ENCODE results near the gene RTN4RL1.

The RTN4RL1 gene

DNA sequence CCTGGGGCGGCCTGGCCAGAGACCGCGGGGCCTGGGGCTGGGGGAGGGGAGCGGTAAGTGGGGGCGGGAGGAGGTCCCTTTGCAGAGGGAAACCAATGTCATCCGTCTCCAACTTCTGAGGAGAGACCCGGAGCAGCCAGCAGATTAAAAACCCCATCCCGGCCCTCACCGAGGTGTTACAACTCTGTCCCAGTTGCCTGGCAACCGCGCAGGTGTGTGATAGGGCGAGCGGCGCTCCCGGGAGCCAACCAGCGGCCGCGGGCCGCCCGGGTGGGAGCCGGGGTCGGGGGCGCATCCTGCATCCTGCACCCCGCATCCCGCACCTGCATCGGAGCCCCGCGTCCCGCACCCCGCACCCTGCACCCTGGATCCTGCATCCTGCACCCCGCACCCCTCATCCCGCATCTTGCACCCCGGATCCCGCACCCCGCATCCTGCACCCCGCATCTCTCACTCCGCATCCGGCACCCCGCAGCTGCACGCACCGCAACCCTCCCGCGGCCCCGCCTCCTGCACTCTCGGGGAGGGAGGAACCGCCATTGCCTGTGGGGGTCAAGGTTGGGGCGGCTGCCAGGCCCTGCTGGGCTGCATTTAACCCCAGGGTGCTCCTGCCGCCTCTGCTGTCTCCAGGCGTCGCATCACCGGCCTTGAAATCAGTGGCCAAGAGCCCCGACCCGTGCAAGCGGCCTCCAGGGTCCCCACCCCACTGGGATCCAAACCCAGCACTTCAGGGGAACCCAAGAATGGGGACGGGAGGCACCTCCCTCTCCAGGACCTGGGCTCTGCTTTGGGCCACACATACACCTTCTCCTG is 47.3 kb downstream of the RTN4RL1 start:
- DNase-seq (ENCODE audit: low spot score): no peak

DNA sequence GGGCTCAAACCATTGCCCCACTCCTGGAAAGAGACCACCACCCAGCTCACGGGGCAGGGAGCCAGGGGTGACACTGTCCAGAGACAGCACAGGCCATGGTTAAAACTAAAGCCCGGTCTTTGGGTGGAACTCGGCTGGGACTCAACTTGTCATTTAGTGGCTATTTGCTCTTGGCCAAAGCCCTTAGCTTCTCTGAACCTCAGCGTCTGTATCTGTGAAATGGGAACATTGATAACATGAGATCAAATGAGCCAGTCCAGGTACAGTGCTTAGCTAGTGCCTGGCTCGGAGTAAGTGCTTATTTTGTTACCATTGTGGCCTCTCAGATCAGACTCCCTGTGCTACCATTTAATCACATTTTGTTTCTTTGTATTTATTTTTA is 48.5 kb downstream of the RTN4RL1 start:
- DNase-seq (ENCODE audit: low spot score): no peak

DNA sequence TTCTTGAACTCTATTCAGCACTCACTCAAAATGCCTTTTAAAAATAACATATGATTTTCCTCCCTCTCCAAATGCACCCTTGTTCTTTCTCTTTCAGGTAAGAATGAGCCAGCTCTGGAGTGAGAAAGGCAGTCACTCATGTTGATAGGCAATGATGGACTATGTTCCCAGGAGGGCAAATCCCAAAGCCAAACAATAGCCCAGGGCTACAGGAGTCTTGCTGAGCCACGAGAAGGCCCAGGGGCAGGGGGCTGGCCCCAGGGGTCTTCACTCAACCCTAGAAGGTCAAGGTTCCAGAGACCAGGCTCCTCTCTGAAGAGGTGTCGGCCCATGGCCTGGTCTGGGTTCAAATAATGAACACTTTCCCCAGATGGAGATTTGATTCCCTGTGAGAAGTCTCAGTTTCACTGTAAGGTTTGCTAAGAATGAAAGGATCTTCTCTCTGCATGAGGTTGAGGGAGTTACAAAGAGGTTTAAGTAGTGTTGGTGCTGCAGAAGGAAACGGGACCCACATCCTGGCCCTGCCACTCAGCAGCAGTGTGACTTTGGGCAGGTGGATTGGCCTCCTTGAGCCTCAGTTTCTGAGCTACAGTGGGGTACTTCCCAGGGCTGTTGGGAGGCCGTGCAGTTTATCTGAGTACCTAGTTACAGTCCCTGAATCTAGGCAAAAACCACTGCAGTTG is 49.0 kb downstream of the RTN4RL1 start:
- no peak for DNase-seq (ENCODE audit: low spot score)

DNA sequence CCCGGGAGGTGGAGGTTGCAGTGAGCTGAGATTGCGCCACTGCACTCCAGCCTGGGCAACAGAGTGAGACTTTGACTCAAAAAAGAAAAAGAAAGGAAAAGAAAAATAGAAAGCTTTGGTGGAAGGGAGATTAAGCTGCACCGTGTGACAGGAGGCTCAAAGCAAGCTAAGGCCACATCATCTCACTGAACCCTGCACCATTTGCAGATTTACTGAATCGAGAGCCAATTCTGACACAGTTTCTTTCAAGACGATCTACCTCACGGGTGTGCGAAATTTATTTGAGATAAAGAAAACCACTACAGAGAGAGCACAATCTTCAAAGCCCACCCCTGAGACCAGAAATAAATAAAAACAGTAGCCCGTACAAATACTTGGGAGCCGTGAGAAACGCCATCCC is 49.6 kb downstream of the RTN4RL1 start:
- no peak for DNase-seq (ENCODE audit: low spot score)

DNA sequence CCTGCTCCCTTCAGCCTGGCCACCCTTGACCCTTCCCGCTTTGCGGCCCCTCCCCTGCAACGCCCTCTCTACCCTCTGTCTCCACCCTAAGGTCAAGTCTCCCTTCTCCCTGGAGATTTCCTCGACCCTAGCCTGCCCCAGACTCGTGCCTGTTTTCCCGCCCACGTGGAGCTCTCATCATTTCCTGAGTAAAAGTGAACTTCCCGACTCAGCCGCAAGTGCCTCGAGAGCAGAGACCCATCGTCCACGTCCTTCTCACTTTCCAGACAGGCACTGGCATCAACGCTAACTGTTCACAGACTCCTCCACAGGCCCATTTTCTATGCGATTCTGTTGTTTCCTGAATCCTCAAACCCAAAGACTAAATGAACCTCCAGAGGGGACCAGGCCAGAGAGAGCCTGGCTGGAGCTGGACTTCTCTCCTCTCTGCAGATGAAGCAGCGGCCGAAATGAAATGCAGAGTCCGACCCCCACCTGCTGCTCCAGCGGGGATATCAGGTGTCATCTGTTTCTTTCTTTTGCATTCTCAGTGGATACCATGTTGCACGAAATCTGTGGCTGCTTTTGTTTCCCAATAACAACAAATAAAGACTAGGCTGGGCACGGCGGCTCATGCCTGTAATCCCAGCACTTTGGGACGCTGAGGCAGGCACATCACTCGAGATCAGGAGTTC is 52.5 kb downstream of the RTN4RL1 start:
- DNase-seq (ENCODE audit: low spot score): no peak

DNA sequence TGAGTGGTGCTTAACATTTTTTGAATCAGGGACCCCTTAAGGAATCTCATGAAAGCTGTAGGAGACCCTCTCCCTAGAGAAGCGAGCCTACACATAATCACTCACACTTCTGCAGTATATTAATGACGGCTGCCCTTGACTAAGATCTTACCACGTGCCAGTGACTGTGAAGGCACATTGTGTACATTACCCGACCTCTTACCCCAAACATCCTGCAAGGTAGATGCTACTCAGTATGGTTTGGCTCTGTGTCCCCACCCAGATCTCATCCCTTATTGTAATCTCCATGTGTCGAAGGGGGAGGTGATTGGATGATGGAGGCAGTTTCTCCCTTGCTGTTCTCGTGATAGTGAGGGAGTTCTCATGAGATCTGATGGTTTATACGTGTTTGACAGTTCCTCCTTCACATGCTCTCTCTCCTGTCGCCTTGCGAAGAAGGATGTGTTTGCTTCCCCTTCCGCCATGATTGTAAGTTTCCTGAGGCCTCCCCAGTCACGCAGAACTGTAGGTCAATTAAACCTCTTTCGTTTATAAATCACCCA is 54.2 kb downstream of the RTN4RL1 start:
- DNase-seq (ENCODE audit: low spot score): no peak

DNA sequence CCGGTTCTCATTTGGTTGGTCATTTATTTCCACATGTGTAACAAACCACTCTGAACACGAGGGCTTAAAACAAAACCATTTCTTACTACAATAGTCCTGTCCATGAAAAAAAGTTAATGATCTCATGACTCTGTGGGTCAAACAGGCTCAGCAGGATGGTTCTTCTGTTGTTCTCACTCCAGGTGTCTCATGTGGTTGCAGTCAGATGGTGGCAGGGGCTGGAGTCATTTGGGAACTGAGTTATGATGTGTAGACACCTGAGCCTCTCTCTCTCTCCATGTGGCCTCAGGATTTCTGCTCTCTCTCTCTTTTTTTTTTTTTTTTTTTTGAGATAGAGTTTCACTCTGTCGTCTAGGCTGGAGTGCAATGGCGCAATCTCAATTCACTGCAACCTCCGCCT is 55.4 kb downstream of the RTN4RL1 start:
- no peak for DNase-seq (ENCODE audit: low spot score)

DNA sequence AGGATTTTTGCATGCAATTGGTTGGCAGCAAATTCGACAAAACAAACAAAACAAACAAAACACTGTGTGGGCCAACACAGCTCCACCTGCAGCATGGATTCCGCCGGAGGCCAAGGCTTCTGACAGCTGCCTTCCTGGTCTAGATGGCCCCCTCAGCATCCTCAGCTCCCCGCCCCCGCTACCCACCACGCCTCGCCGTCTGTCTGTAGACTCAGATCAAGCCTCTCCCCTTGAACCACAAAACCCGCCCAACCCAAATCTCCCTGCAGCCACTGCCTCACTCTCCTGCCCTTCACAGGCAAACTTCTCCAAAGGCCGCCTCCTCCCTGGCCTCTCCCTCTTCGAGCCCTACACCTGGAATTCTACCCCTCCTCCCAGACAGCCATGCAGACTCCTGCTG is 57.9 kb downstream of the RTN4RL1 start:
- no peak for DNase-seq (ENCODE audit: low spot score)

DNA sequence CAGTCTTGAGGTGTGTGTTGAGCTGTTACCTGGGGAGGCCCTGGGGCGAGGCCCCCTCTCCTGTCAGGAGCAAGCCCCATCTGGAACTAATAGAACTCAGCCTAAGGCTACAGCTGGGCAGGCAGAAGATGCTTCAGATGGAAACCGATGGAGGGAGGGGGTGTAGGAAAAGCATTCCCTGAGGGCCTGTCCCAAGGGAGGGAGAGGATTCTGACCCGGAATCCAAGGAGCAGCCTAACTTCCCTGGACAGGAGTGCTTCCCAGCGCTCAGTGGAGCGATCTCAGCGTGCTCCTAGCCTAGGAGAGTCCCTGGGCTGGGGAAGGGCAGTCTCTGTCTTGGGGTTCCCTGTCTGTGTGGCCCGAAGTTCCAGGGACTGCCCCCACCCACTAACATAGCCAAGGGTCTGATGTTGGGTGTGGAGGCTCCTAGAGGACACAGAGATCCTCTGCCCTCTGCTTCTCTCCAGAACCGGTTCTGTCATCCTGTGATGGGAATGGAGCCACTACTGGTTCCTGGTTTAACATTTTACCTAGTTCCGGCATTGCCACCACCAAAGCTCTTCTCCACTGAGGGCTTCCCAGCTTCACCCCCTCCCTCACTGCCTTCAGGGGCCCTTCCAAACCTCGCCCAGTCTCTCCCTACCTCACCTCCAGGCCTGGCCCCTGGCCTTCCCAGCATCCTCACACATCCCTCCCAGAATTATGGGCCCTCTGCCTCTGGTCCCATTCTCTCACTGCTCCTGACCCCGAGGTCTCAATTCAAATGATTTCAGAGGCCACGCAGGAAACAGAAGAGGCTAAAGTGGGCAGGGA is 58.7 kb downstream of the RTN4RL1 start:
- DNase-seq (ENCODE audit: low spot score): no peak

DNA sequence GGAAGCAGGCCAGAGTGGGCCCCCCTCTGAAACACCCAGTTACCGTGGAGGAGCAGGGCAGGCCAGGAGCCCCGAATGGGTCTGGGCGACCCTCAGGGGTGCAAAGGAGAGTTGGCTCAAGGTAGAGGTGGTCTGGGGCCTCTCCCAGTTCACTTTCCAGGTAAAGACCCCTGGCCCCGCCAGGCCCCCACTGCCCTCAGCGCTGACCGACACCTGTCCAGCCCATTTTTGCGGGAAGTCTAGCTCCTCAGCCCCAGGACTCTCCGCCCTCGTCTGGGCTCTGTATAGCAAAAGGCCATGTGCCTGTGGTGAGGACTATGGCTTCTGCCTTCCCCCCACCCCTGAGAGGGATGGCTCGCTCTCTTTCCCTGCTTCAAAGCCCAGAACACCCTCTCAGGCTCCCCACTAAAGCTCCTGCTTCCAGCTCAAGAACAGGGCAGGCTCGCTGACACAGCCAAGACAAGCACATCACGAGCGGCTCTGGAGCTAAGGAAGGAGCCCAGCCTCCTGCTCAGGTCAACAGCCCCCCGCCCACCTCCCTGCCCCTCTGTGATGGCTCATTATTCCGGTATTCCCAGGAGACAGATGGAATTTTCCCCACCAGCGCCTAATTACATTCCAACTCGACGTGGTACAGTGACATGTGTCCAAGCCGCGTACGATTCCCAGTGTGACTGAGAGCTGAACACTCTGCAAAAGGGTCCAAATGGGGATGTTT is 59.4 kb downstream of the RTN4RL1 start:
- DNase-seq (ENCODE audit: low spot score): no peak

DNA sequence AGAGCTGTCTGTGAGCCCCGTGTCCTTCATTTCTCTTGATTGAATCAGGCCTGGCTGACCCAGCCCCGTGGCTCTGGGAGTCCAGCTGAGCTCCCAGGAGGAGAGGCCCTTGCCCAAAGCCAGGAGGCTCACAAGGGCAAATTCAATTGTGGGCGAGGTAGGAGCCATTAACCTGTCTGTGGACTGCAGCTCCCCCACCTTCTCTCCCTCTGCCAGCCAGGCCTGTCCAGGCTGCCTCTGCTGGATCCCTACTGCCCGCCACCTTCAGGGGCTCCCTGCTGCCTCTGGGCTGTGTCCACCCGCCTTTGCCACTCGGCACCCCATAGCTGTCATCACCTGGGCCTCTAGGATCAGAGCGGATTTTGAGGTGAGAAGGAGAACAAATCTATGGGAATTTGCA is 61.9 kb downstream of the RTN4RL1 start:
- DNase-seq (ENCODE audit: low spot score): no peak

DNA sequence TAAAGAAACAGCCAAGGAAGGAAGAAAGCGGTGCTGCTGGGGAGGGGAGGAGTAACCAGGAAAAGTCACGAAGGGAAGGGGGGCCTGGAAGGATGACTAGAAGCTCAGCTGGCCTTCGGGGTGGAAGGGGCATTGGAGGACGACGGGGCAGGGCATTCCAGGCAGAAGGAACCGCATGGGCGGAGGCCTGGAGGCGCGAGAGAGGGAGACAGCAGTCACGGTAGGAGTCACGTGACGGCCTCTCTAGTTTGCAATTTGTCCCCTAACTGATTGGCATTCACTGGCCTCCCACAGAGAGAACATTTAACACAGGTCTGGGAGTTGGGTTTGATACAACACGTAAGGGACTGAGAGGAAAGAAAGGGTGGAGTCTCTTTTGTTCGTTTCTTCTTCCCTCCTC is 63.9 kb downstream of the RTN4RL1 start:
- no peak for DNase-seq (ENCODE audit: low spot score)

DNA sequence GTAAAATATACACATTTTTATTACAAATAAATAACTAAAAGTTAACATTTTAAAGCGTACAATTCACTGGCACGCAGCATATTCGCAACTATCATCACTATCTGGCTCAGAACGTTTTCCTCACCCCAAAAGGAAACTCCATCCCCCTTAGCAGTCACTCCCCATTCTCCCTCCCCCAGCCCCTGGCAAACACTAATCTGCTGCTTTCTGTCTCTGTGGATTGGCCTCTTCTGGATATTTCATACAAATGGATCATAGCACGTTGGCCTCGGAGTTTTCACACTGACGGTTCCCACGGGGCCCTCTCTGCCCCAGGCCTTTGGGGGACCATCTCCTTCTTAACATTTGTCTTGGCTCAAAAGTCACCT is 64.6 kb downstream of the RTN4RL1 start:
- no peak for DNase-seq (ENCODE audit: low spot score)

DNA sequence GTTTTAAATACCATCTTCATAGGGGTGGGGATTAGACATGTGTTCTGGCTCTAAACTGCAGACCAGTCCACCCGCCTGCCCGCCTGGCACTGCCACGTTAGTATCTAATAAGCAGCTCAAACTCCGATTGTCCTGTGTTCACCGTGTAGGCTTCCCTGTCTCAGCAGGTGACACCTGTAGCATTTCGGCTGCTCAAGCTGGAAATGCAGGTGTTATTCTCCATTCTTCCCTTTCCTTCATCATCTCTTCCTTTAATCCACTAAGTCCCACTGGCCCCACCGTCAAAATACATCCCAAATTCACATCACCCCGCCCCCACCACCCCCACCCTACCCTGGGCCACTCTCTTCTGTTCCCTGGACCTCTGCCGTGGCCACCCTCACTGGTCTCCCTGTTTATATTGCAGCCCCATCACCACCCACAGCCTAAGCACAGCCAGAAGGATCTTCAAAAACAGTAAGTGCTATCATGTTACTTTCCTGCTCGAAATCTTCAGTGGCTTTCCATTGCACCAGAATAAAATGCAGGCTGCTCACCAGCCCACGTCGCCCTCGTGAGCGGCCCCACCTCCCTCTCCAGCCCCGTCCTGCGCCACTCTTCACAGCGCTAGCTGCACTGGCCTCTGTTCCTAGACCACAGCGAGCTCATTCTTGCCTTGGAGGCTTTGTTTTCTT is 65.1 kb downstream of the RTN4RL1 start:
- no peak for DNase-seq (ENCODE audit: low spot score)

DNA sequence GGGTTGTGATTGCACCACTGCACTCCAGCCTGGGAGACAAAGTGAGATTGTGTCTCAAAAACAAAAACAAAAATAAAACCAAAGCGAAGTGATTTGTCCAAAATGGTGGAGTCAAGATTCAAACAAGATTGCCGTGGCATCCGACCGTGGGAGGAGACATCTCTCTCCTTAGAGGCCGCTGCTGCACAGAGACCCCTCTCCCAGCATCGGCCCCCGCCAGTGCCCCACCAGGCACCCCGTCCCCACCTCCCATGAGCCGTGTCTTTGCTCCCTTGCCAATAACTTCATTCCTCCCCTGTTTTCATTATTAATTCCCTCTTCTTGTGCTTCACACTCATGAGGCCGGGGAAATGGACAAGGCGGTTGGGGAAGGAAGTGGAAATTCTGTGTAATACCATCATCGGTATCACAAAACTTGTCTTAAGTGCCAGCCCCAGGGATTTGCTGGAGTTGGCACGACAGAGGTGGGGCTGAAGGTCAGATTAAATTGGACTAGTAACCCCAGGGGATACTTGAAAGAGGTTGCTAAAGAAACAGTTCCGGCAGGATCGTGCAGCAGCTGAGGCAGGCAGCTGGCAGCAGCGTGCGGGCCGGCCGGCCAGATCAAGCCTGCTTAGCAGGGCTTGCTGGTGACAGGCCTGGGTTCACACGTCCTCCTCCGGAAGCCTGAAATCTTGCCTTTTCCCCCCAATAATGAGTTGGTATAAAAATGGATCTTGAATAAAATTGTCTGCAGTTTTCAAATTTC is 66.8 kb downstream of the RTN4RL1 start:
- DNase-seq (ENCODE audit: low spot score): no peak

DNA sequence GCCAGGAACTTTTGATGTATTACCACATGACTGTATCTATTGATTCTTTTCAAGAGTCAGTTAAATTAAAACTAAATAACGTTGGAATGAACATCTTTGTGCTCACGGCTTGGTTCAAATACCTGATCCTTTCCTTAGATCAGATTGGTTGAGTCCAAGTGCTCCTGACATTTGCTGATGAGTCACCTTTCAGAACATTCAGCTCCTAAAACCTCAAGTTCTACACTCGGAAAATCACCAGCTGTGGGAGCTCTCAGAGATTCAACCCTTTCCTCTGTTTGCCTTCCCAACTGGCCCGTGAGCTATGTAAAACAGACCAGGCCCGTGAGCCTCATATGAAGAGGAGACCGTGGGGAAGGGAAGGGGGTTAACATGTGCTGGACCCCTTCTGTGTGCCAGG is 68.1 kb downstream of the RTN4RL1 start:
- no peak for DNase-seq (ENCODE audit: low spot score)

DNA sequence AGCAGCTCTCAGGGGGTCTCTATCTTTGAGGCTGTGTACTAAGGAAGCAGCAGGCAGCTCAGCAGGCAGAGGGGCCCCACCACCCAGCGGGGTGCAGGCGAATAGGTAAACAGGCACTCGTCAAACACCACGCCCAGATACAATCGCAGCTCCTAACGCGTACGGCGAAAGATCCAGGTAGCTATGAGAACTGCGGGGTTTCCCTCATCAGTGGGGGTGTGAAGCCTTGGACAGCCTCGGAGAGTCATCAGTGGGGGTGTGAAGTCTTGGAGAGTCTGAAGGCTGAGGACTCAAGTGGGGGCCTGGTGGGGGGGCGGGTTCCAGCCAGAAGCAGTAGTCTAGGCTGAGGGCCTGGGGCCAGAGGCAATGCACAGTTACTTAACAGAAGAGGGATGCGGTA is 69.0 kb downstream of the RTN4RL1 start:
- no peak for DNase-seq (ENCODE audit: low spot score)

DNA sequence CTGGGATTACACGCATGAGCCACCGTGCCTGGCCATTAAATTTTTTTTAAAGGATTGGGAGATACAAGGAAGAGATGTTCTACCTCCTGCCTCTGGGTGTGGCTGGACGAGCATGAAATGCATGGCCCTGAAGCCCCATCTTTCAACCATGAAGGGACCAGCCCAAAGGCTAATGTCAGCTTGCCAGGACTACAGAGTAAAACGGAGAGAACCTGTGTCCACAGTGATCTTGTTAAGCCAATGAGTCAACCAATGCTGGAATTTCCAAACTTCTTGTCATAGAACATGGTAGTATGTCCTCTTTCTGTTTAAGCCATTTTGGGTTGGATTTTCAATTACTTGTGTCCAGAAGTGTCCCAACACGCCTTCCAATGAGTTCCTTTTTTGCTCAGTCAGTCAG is 71.3 kb downstream of the RTN4RL1 start:
- DNase-seq (ENCODE audit: low spot score): no peak

DNA sequence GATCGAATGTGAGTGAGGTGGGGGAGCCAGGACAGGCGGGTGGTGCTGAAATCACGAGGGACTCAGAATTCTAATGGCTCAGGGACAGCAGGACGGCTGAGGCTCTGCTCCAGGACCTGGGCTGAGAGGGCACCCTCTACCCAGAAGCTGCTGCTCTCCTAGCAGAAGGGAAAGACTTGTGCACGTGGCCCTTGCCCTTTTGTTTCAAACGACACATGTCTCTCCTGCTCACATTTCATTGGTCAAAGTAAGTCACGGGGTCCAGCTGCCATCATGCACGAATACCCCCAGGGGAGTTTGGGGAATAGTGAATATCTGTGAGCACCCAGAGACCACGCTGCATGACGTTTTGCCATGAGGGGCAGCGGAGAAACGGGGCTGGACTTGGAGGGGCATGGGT is 73.2 kb downstream of the RTN4RL1 start:
- no peak for DNase-seq (ENCODE audit: low spot score)

DNA sequence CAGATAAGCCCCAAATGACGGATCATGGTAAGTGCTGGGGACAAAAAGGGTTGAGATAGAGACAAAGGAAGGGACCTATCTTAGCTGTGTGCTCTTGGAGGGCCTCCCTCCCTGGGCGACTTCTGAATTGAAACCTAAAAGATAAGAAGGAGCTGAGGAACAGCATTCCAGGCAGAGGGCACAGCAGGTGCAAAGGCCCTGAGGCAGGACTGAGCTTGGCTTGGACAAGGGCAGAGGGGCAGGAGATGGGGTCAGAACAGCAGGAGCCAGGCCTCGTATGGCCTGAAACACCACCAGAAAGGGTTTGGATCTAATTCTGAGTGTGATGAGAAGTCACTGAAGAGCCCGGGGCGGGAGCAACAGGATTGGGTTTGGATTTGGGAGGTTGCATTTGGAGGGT is 75.4 kb downstream of the RTN4RL1 start:
- DNase-seq (ENCODE audit: low spot score): no peak

Data from germinal center (tissue), 1 donor.